HG03565 (cell line): ENCODE data around the gene METTL6.
"Not testable (repeated sequence)": the region's sequence is repeated elsewhere in the genome, so short reads cannot be mapped to it uniquely, and the experiment has no call there.

Experiments used
- ATAC-seq: cut with Tn5 transposase; IDR thresholded peaks from one replicate; pipeline ENCODE4 v1.9.1; 2021; ENCODE audit warnings: mild to moderate bottlenecking, moderate library complexity; ENCODE audit not compliant: unreplicated experiment

Gene METTL6

GRCh38 chr3:15451216-15452113 lies 24.1 kb upstream of the METTL6 start:
- no peak for ATAC-seq

DNA sequence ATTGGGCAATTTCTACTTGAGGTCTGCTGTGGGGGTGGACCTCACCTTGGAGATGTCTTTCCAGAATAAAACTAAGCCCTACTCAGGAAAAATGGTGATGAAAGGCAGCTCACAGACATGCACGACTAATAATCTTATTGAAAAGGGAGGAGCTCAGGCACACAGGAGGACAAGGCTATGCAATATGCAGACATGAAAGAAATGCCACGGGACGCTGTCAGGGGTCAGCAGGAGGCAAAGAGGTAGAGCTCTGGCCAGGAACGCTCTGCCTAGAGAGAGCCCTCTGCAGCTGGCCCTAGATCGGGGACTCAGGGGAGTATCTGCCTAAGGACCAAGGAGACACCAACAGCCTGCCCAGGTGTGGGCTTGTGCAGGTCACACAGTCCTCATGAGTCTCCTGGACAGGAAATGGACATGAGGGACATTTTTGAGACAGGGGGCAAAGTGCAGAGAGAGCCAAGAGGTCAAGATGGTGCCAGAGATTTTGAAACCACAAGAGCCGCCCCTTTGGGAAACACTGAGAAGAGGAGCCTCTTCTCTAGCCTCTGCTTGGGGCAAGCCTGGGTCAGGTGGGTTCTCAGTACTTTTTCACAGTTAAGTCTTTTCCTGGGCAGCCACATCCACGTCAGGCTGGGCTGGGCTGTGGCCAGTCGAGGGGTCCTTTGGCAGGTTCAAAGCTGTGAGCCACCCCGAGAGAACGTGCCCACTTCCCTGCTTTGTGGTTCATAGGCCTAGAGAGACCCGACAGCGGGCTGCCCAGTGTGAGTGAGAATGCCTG lies 23.3 kb upstream of the METTL6 start:
- no peak for ATAC-seq

- no peak for ATAC-seq
These were observed 22.3 kb upstream of the METTL6 start for GRCh38 chr3:15449489-15450224.

DNA sequence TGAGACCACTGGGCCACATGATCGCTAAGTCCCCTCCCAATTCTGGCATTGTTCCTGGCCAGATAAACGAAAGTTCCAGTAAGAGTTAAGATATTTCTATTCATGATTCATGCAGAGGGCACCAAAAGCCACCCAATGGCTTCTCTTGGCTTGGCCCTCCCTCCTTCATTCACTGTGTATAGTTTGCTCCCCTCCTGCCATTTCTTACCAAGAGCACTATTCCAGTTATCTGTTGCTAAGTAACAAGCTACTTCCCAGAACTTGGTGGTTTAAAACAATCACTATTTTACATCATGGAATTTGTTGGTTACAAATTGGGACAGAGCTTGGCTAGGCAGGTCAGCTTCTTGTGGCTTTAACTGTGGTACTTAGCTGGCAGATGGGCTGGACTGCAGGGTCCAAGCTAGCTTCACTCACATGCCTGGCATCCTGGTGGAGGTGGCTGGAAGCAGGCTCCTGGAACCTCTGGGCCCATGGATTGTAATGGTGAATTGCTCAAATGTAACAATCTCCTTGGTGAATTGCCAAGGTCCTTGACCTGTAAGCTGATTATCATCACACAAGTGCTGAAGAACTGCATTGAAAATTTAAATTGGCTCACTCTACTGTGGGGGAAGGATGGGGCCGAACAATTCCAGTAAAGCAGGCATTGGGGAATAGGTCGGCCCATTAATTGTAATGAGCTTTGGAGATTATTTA lies 16.6 kb upstream of the METTL6 start:
- ATAC-seq: no peak

DNA sequence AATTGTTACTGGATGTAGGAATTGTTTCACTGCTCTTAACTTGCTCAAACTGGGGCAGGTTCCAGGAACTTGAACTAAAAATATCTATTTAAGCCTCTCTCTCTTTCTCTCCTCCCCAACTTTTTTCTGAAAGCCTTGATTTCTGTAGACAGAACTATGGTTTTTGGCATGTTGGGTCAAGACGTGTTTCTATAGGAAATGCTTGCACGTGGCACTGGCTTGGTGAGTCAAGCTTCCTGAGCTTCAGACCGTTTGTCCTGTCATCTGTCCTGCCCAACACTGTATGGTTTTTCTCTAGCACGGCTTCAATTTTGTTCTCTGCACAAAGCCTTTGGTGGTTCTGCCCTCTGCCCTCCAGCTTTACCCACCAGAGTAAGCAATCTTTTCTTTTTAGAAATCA lies 13.5 kb upstream of the METTL6 start:
- ATAC-seq: no peak

DNA sequence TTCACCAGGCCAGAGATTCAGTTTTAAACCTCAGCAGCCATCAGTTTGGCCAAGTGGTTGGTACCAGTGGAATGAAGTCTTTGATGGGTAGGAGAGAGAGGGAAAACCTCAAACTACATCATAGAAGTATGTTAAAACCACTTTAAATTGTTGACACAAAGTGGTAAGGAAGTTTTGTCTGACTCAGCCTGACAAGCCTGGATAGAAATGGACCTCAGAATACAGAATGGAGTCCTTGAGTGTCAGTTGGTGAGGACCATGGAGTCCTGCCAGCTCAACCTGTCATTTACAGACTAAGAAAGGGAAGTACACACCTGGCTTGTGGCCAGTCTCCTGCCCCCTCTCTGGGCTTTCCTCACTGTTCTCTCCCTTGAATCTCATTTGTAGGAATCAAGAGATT lies 12.1 kb upstream of the METTL6 start:
- no peak for ATAC-seq

GRCh38 chr3:15438983-15439382 lies 11.6 kb upstream of the METTL6 start:
- ATAC-seq: no peak

DNA sequence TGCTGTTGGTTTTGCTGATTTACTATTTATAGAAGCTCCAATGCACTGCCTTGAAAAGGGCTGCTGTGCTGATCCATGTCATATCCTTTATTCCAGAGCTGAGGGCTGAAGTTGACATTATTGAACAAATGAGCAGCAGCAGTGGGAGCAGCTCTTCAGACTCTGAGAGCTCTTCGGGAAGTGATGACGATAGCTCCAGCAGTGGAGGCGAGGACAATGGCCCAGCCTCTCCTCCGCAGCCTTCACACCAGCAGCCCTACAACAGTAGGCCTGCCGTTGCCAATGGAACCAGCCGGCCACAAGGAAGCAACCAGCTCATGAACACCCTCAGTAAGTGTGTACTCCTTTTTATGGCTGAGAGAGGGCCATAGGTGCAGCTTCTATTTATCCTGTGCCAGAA lies 8.9 kb upstream of the METTL6 start:
- ATAC-seq: no peak

DNA sequence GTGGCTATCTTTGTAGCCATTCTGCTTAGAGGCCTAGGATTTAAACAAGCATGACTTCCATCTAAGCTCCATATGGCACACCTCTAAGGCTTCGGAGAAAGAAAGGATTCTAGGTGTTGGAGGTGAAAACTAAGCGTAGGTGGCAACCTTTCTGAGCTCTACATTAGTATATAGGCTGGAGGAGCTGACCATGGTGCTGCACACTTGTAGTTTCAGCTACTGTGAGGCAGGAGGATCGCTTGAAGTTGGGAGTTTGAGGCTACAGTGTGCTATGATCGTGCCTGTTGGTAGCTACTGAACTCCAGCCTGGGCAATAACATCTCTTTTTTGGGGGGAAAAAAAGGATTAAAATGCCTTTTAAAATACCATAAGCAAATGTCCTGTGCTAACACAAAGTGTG lies 7.4 kb upstream of the METTL6 start:
- ATAC-seq: no peak

- no peak for ATAC-seq
These were observed 6.2 kb upstream of the METTL6 start for GRCh38 chr3:15433531-15433930.

DNA sequence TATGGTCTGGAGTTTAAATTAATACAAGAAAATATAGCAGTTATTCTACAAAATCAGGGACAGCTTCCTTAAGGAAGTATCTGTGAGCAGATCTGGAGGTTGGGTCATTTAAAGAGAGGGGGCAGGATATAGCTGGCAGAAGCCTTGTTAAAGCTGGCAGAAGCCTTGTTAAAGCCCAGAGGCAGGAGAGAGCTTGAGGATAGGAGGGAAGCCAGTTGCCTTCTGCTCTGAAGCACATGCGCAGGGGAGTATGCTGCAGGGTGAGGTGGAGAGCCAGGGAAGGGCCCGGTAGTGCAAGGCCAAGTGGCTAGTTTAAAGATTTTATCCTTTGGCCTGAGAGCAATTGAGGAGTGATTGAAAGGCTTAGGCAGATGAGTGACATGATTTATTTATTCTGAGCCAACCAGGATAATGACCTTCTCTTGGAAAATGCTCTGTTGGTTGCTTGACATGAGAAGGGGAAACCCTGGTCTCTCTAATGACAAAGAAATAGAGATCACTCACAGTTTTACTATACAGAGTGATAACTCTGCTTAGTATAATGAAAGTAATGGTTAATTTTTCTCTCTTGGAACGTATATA lies 4.0 kb upstream of the METTL6 start:
- no peak for ATAC-seq

DNA sequence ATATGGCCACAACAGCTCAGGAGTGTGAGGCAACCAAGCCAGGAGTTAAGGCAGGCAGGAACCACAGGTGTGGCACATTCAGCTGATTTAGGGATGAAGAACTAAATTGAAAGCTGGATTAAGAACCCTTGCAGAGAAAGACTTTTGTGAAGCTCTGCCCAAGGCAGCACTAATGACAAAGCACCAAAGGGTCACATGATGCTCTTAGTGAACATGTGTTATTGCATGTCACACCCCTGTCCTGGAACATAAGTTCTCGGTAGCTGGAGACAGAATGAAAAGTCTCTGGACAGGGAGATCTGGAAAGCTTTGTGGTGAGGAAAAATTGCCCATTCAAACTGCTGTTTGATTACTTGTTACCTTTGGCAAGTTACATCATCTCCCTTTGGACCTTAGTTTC lies 3.3 kb upstream of the METTL6 start:
- no peak for ATAC-seq

DNA sequence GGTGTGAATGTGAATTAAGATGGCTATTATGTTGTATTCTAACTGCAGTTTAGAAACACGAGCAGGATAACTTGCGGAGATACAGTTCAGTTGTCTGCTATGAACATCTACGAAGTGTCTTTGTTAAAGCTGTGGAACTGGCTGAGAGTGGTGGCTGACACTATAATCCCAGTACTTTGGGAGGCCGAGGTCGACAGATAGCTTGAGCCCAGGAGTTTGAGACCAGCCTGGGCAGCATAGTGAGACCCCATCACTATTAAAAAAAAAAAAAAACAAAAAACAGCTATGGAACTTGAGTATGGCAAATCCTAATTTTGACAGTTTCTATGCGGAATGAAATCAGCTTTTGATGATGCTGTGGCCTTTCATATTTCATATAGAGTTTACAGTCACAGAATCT lies 1.7 kb upstream of the METTL6 start:
- no peak for ATAC-seq

- ATAC-seq: no peak
These were observed 1.2 kb upstream of the METTL6 start for GRCh38 chr3:15428539-15428938.

DNA sequence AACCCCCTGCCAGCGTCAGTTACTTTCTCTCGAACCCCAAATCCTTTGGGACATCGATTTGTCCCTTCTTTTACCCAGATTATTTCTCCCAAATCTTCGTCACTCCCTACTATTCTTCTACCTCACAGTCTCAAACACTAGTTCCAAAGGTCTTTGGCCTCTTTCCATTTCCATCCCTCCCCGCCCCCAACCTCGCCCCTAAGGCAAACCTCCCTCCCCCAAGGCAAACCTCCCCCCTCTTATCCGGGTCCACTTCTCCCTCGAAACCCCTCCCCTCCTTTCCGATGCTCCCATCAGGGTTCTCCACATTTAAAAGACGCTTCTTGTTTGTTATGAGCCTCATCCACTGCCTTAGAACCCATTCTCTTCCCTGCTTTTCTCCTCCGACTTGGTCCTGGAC lies 637 bp upstream of the METTL6 start:
- ATAC-seq: no peak

DNA sequence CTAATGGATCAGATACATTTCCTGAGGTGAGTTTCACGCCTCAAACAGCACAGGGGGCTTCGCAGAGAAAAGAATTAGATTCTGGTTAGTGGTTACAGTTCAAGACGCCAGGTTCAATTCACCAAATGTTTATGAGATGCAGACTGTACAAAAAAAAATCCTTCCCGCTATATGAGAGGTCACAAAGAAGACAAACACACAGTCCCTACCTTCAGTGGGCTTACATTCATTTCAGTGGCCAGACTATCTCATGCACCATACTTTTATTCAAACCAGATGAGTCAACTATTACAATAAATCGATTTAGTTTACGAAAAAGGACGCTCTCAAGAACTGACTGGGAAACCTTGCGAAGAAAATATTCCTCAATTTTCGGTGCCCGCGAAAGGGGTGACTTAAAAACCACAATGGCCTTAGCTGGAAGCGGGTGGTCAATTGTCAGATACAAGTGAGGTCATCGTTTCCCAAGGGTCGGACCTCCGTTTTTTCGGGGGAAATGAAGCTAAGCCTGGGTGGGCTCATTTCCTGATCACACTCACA lies 695 bp downstream of the METTL6 start:
- no peak for ATAC-seq

DNA sequence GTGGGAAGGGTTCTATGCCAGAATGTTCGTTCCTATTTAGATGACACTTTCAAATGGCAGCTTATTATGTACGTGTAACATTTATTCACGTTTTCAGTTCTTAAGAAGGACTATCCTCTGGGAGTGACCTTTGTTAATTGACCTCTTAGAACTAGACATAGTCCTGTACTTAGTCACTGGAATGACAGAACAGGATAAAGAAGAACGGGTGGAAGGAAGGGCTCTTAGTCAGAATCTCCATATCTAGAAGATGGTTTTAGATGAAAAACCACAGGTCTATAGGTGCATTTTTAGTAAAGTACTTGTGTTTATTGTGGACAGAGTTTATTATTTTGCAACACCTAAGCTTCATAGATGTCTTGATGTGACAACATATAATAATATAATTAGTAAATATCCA lies 6.5 kb downstream of the METTL6 start:
- no peak for ATAC-seq

DNA sequence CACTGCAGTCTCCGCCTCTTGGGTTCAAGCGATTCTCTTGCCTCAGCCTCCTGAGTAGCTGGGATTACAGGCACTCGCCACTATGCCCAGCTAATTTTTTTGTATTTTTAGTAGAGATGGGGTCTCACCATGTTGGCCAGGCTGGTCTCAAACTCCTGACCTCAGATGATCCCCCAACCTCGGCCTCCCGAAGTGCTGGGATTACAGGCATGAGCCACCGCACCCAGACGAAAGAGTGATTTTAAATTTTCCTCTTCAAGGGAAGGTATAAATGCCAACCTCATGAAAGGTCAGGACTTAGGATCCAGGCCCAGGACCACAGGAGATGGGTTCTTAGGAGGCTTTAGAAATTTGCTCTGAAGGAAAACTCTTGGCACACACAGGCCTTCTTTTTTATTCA lies 16.4 kb downstream of the METTL6 start:
- ATAC-seq: not testable (repeated sequence)

- no peak for ATAC-seq
These were observed 17.6 kb downstream of the METTL6 start for GRCh38 chr3:15409774-15410173.

DNA sequence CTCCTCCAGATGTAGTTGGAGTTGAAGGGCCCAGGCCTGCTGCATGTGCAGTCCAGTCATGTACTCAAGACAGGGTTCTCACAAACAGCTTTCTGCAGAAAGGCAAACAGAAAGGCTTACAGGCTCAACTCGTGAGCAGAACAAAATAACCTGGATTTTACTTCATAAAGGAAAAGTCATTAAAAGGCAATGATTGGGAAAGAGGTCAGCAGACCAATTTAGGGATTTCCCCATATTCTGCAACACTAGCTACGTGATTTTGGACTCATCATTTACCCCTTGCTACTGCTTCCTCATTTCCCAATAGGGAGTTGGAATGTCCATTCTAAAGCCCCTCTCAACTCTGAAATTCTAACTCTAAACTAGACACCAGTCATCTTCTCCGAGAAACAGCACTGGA lies 18.1 kb downstream of the METTL6 start:
- no peak for ATAC-seq
